ENCODE results near the gene PIWIL4.
"Not testable (repeated sequence)": the region's sequence is repeated elsewhere in the genome, so short reads cannot be mapped to it uniquely, and the experiment has no call there.

Gene PIWIL4

GRCh38 chr11:94549146-94549545 lies 18.0 kb upstream of the PIWIL4 start:
- DNase-seq = no peak

DNA sequence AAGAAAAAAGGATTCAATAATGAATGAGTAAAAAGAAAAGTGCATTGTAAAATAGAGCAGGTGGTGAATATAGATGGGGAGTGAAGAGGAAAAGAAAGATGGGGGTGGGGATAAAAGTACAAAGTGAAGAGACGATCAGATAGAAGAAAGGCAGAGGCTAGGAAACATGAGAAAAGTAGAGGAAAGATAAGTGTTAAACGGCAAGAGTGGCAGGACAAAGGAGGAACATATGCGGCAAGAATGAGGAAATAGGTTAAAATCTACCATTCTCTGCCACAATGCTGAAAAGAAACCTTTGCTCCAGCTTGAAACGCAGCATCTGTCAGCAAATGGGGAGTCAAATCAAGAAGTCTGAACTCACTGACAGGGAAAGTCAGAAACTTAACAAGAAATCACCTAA lies 16.7 kb upstream of the PIWIL4 start:
- no peak for DNase-seq

GRCh38 chr11:94553938-94554337 lies 13.2 kb upstream of the PIWIL4 start:
- no peak for DNase-seq

DNA sequence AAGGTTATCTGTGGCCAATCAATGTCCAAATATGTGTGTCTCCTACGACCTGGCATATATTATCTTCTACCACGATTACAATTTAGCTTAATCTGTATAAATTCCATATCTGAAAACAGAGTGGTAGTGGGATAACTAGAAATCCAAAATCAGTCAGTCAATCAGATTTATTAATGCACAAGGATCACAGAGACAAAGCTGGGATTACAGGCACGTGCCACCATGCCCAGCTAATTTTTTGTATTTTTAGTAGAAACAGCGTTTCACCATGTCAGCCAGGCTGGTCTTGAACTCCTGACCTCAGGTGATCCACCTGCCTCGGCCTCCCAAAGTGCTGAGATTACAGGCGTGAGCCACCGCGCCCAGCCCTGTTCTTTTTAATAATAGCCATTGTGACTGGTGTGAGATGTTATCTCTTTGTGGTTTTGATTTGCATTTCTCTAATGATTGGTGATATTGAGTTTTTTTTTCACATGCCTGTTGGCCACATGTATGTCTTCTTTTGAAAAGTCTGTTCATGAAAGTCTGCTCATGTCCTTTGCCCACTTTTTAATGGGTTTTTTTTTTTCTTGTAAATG lies 11.3 kb upstream of the PIWIL4 start:
- not testable (repeated sequence) for DNase-seq

GRCh38 chr11:94557421-94557820 lies 9.7 kb upstream of the PIWIL4 start:
- DNase-seq = no peak

DNA sequence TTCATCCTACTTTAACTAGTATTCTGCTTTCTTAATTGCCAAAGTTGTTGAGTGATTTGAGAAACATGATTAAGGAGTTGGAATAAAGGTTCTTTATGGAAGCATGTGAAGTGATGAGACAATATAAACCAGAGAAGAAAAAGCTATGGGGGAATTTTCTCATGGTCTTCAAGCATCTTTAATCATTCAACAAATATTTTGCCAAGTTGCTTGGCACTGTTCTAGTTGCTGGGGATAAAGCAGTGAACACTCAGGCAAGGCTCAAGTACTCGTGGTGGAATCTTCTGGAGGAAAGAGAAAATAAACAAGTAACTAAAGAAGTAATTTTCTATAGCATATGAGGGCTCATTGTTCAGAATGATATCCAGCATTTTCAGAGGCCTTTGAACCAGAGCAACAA lies 9.2 kb upstream of the PIWIL4 start:
- DNase-seq = no peak

GRCh38 chr11:94558468-94558867 lies 8.7 kb upstream of the PIWIL4 start:
- DNase-seq = no peak

DNA sequence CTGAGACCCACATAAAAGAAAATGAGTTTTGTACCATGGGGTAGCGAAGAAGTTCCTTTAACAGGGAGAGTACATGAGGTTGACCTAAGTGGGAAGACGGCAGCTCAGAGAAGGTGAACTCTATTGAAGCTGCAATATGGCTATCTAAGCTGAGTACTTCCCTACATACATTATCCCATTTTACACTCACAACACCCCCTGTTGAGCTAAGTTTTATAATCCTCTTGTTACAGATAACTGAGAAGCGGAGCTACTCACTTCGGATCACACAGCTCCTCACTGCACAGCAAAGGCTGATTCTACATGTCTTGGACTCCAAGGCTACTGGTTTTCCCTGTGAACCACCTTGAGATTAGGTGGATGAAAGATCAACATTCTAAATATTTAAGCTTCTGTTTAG lies 8.2 kb upstream of the PIWIL4 start:
- DNase-seq = no peak

- DNase-seq = no peak
Observed at GRCh38 chr11:94559361-94559760, 7.8 kb upstream of the PIWIL4 start.

GRCh38 chr11:94560834-94561233 lies 6.3 kb upstream of the PIWIL4 start:
- no peak for DNase-seq

- no peak for DNase-seq
Observed at GRCh38 chr11:94563176-94563847, 3.9 kb upstream of the PIWIL4 start.

GRCh38 chr11:94563848-94564467 lies 3.2 kb upstream of the PIWIL4 start:
- DNase-seq = no peak

- no peak for DNase-seq
Observed at GRCh38 chr11:94568200-94568599, 1.0 kb downstream of the PIWIL4 start.

- DNase-seq = no peak
Observed at GRCh38 chr11:94568717-94569116, 1.5 kb downstream of the PIWIL4 start.

- DNase-seq = not testable (repeated sequence)
Observed at GRCh38 chr11:94572975-94573374, 5.8 kb downstream of the PIWIL4 start.

DNA sequence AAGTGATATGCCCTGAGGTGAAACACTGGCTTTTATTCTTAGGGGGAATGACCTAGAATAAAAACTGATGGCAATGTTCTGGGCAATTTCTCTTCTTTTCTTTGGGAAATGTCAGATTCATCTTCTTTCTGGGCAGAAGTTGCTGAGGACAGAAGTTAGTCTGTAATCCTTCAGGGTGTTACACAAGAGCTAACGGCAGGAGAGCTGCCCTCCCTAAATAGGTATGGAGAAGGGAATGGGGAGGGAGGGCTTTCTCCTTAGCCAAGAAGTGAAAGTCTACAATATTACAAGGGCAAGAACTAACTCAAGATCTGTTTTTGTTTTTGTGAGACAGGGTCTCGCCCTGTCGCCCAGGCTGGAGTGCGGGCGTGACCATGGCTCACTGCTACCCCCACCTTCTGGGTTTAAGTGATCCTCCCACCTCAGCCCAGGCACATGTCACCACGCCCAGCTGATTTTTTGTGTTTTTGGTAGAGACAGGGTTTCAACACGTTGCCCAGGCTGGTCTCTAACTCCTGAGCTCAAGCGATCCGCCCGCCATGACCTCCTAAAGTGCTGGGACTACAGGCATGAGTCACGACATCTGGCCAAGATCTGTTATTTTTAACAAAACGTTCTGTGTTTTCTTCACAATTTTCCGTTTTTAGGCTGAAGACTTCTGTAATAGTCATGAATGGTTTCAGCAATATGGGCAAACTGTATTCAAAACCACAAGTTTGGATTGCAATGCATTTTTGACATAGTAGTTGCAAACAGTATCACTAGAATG lies 7.2 kb downstream of the PIWIL4 start:
- no peak for DNase-seq

DNA sequence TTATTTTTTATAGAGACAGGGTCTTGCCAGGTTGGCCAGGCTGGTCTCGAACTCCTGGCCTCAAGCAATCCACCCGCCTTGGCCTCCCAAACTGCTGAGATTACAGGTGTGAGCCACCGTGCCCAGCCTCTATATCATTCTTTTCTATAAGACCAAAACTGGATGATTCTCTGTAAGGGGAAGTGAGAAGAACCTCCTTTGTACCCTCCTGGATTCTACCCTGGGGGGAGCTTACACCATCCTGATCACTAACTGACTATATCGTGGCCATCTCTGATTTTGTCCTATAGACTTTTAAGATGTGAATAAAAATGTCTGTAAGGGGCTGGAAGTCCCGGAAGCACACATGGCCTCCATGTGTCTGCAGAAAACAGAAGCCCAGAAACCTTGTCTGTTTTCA lies 9.1 kb downstream of the PIWIL4 start:
- no peak for DNase-seq

- DNase-seq = no peak
Observed at GRCh38 chr11:94577841-94578240, 10.7 kb downstream of the PIWIL4 start.

DNA sequence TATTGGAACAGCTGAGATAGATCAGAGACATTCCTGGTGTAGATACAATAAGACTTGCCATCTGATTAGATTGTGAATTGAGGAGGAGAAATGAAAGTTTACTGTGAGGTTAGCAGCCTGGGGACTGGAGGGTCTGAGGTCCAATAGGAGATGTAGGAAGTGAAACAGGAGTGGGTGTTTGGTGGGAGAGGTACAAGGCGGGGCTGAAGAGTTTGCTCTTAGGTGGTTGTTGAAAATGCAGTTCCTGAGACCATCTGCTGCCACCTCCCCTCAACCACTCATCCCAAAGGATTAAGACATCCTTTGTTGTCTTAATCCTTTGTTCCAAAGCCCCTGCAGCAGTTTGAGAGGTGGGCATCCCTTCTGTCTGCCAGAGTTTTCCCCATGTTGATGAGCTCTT lies 14.8 kb downstream of the PIWIL4 start:
- DNase-seq = no peak

DNA sequence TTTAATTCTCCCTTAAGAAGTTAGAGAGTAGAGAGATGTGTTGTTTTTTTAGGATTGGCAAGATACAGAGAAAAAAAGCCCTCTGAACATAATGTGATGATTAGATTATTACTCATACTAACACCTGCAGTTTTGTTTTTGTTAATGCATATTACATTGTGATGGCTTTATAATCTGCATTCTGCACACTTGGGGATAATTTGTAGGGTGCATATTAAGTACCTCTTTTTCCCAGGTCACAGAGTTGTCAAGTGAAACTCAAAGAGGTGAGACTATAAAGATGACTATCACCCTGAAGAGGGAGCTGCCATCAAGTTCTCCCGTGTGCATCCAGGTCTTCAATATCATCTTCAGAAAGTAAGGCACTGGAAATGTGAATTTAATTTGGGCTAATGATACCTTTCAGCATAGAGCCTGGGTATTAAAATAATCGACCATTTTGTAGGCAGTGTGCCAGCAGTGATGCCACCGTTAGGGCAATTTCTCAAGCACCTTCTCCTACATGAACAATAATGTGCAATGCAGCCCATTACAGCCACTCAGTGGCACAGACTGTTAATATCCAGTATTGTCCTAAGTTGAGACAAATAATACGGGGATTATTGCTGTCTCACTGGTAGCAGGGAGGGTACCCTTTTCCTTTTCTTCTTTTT lies 16.2 kb downstream of the PIWIL4 start:
- DNase-seq = no peak

GRCh38 chr11:94583866-94584500 lies 16.8 kb downstream of the PIWIL4 start:
- DNase-seq = no peak

DNA sequence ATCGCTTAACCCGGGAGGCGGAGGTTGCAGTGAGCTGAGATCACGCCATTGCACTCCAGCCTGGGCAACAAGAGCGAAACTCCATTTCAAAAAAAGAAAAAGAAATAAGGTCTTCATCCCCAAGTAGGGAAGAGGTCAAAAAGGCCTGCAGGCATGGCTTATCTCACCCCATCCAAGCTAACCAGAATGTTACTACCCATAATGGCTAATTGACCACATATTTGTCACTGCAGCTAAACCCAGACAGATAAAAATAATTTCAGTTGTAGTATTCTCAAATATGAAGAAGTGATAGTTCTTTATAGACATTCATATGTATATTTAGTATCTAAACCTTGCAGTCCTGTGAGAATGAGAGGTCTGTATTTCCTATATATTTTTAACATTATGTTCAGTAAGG lies 17.8 kb downstream of the PIWIL4 start:
- DNase-seq = no peak

DNA sequence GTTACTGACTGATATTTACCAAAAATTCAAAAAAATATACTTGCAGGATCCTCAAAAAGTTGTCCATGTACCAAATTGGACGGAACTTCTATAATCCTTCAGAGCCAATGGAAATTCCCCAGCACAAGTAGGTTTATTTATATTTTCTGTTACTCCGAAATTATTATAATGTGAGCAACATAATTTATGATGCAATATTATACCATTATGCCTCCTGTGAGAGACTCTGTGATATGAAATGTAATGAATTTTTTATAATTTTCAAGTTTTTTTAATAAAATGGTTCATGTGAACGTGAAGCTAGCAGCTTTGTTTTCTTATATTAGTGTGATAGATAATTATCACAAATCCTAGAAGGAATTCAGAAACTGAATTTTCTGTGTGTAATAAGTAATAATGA lies 18.2 kb downstream of the PIWIL4 start:
- no peak for DNase-seq
